ENCODE results near the gene PKP4.

DNA sequence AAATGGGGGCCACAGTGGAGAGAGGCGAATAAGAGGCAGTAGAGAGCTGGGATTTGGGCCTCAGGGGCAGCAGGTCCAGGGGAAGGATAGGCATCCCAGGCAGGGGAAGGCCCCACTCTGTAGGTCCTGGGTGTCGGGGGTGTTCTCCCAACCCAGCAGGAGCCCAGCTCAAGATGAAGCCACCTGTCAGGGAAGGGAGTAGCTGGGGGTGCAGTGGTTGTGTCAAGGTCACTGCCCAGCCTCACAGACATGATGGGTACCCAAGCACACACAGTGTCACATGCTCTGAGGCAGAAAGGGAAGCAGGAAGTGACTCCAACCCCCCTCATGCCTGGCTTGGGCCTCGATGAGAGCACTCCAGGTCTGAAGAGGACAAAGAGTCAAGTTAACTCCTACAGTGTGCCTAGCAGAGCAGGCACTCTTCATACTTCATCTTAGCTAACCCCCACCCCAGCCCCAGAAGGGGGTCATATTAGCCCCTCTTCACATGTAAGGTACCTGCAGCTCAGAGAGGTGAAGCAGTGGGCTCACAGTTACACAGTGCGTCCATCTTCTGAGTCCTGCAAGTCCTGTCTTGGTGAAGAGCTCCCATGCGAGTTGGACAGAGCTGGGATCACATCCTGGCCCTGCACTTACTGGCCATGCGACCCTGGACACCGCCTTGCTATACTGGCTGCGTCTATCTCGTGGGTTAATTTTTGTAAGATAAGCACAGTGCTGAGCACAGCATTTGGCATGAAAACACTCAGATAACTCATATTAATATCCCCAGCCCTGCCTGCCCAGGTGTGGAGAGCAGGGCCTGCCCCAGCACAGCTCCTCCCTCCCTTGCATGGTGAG is 265.7 kb downstream of the PKP4 start:
- no peak for TF ChIP-seq POLR2A (IDR thresholded peaks at IDR 0.05)
- TF ChIP-seq, protein P1, sequence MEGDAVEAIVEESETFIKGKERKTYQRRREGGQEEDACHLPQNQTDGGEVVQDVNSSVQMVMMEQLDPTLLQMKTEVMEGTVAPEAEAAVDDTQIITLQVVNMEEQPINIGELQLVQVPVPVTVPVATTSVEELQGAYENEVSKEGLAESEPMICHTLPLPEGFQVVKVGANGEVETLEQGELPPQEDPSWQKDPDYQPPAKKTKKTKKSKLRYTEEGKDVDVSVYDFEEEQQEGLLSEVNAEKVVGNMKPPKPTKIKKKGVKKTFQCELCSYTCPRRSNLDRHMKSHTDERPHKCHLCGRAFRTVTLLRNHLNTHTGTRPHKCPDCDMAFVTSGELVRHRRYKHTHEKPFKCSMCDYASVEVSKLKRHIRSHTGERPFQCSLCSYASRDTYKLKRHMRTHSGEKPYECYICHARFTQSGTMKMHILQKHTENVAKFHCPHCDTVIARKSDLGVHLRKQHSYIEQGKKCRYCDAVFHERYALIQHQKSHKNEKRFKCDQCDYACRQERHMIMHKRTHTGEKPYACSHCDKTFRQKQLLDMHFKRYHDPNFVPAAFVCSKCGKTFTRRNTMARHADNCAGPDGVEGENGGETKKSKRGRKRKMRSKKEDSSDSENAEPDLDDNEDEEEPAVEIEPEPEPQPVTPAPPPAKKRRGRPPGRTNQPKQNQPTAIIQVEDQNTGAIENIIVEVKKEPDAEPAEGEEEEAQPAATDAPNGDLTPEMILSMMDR (IDR thresholded peaks at IDR 0.05): no peak
